ENCODE measurements around the gene CAPN11.

The CAPN11 gene

GRCh38 chr6:44217332-44218143, 58.9 kb downstream of the CAPN11 start:
- no peak for DNase-seq

GRCh38 chr6:44219053-44219814, 60.6 kb downstream of the CAPN11 start:
- peak; percentile 18 for DNase-seq

- DNase-seq = no peak
These were observed 61.5 kb downstream of the CAPN11 start for GRCh38 chr6:44219815-44220784.

- DNase-seq = no peak
These were observed 62.3 kb downstream of the CAPN11 start for GRCh38 chr6:44220913-44221290.

GRCh38 chr6:44221291-44221960, 62.8 kb downstream of the CAPN11 start:
- DNase-seq = peak; percentile 70

- DNase-seq = no peak
These were observed 63.3 kb downstream of the CAPN11 start for GRCh38 chr6:44221961-44222335.

- no peak for DNase-seq
These were observed 64.1 kb downstream of the CAPN11 start for GRCh38 chr6:44222486-44223318.

GRCh38 chr6:44223319-44224028, 64.9 kb downstream of the CAPN11 start, which contains the start of gene SLC29A1:
TSS of gene SLC29A1 (plus strand) at chr6:44223595. CDS start at chr6:44227314, 3,719 bp downstream.
- peak; percentile 58 for DNase-seq

GRCh38 chr6:44224029-44224964, 65.7 kb downstream of the CAPN11 start:
- peak; percentile 30 for DNase-seq

GRCh38 chr6:44224965-44225305, 66.3 kb downstream of the CAPN11 start:
- DNase-seq = no peak

- no peak for DNase-seq
These were observed 67.1 kb downstream of the CAPN11 start for GRCh38 chr6:44225579-44226325.

GRCh38 chr6:44226368-44227147, 67.9 kb downstream of the CAPN11 start:
- DNase-seq = no peak

GRCh38 chr6:44227148-44227793, 68.7 kb downstream of the CAPN11 start:
- no peak for DNase-seq

- no peak for DNase-seq
These were observed 69.4 kb downstream of the CAPN11 start for GRCh38 chr6:44228031-44228430.

GRCh38 chr6:44228433-44228832, 69.8 kb downstream of the CAPN11 start:
- no peak for DNase-seq

- no peak for DNase-seq
These were observed 70.2 kb downstream of the CAPN11 start for GRCh38 chr6:44228836-44229235.

GRCh38 chr6:44229376-44230033, 70.9 kb downstream of the CAPN11 start:
- no peak for DNase-seq

All from fibroblast of skin of right biceps (primary cell).